ENCODE data around the gene PDIA5.
"Not testable (repeated sequence)": the region's sequence is repeated elsewhere in the genome, so short reads cannot be mapped to it uniquely, and the experiment has no call there.

Gene PDIA5

GRCh38 chr3:123093696-123094095, 26.9 kb downstream of the PDIA5 start:
- no peak for DNase-seq (ENCODE audit: low read depth)

GRCh38 chr3:123094516-123095313, 27.9 kb downstream of the PDIA5 start:
- no peak for DNase-seq (ENCODE audit: low read depth)

- DNase-seq (ENCODE audit: low read depth): no peak
These were observed 29.3 kb downstream of the PDIA5 start for GRCh38 chr3:123096126-123096525.

- DNase-seq (ENCODE audit: low read depth): peak; percentile 42
These were observed 29.9 kb downstream of the PDIA5 start for GRCh38 chr3:123096731-123097130.

GRCh38 chr3:123098426-123099330, 31.9 kb downstream of the PDIA5 start:
- DNase-seq (ENCODE audit: low read depth): no peak

DNA sequence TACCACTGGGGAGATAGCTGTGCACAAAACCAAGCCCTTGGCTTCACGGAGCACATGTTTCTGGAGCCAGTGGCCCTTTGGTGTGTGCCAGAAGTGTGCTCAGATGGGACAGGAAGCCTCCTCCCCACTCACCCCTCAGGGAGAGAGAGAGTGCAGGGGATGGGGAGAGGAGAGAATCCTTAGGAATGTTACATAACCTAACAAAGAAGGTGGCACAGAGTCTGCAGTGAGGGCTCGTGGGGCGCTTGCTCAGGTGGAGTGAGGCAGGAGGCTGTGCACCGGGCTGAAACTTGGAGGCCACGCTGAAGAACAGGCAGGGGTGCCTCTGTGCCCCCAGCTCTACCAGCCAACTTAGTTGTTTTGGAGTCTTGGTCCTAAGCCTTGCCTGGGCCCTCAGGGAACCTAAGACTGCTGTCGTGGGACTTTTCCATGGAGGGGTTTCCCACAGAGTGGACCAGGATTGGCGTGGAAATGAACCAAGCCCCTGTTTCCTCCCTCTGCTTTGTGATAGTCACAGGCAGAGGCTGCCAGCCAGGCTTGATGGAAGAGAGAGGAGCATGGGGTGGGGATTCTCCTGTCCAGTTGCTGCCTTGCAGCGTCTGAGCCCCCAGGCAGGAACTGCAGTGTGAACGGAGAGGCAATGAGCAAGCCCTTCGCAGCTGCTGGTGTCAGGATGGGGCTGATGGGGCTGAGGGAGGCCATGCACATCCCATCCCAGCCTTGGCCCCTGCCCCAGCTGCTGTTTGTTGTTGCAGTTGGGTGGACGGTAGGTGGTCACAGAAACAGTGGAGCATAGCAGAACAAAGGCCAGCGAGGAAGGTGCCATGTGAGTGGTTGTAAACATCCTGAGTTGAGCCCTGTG, 32.7 kb downstream of the PDIA5 start:
- no peak for DNase-seq (ENCODE audit: low read depth)

DNA sequence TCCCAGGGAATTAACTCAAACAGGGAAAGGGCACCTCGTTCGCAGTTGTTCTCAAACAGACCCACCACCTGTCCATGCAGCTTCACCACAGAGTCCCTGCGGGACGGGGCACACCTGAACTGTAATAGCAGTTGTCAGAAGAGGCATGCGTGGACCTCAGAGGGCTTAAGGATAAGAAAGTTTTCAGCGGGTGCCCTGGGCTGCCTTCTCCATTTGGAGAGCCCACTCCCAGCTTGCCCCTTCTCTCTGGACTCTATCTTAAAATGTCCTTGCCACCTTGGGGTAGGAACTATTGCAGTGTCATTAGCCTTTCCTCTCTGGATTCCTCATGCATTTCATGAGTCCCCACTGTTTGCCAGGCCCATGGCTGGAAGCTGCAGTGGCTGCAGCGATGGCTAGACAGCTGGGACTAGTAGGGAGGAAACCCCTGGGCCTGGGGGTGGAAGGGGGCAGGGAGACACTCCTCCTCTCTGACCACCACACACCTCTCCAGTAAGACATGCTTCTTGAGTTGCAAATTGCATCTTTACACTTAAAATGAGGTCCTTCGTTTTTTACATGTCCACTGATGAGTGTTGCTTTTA, 33.5 kb downstream of the PDIA5 start:
- DNase-seq (ENCODE audit: low read depth): no peak

DNA sequence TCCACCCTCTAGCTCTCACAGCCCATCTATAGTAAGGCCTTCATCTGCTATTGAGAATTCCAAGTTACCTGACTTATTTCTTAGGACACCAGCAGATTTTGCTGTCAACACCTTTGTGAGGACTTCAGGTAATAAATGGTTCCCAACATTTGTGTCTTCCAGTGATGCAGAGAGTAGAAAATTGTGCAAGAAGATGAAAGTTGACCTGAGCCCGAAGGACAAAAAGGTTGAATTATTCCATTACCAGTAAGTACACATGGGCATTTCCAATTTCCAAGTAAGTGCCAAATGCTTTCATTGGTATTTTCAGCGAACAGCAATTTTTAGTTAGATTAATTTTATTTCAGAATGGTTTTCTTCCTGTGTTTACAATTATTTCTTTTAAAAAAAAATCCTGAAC, 35.4 kb downstream of the PDIA5 start:
- no peak for DNase-seq (ENCODE audit: low read depth)

- no peak for DNase-seq (ENCODE audit: low read depth)
These were observed 36.0 kb downstream of the PDIA5 start for GRCh38 chr3:123102826-123103225.

DNA sequence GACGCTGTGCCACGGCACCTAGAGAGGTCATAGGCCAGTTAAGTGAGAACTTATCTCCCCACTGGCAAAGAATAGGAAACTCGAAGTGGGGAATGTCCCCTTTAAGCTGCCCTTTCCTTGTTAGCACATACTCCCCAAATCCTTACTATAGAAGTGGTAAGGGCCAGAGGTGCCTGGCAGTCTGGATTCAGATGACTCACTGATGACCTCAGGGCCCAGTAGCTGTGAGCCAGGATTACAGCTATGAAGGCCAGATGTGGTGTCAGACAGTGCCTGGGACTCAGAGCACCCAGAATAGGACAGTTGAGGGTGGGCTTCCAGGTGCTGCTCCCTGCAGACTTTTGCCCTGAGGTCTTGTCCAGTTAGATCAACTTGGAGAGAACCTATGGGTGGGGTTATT, 37.7 kb downstream of the PDIA5 start:
- DNase-seq (ENCODE audit: low read depth): peak; percentile 58

GRCh38 chr3:123105201-123106189, 38.7 kb downstream of the PDIA5 start:
- no peak for DNase-seq (ENCODE audit: low read depth)

DNA sequence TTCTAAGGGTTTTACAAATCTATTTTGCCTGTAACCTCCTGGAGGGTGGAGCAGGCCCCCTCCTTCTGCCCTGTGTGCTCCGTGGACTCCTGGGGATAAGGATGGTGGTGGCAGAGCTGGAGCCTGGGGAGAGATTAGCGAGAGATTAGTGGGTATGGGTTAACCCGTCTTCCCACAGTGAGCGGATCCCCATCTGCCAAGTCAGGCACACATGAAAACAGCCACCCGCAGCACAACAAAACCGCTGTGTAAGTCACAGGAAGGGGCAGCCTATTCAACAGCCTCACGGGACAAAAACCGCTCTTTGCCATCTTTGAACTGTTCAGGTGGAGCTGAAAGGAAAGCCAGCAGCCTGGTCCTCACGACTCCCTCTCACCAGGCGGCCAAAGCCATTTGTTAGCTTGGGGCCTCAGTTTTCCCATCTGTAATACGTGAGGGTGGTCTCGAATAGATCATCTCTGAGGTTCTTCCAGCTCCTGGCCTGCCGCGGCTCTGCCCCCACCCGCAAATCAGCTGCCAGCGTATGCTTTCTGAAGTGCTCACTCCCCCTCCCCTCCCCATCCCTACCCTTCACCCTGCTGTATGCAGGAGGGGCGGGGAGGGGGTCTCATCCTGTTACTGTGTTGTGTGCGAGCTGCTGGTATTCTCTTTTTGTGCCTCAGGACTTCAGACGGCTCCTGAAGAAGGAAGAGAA, 43.6 kb downstream of the PDIA5 start:
- DNase-seq (ENCODE audit: low read depth): no peak

DNA sequence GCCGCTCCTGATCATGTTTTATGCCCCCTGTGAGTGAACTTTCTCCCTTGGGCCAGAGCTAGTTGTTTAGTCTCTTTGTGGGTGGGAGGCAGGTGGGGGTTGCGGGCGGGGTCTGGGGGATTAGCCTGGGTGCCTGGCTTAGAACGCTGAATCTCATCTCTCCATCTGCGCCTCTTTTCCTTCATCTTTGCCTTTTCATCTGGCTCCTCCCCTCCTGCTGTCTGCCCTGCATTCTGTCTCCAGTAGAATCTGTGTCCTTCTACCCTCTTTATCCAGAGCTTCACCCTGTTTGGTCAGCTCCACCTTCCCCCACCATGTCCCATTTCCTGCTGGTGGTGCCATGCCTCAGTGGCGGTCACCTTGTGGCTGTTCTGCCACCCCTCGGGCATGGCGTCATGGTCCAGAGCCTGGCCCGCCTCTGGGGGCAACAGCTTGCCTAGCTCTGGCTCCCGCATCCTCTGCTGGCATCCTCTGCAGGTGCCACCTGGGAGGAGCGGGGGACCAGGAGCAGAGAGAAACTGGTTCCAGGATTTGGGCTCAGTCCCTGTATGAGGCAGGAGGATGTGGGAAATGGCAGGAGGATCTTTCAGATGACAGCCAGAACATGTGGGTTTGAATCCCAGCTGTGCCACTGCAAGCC, 44.3 kb downstream of the PDIA5 start:
- no peak for DNase-seq (ENCODE audit: low read depth)

DNA sequence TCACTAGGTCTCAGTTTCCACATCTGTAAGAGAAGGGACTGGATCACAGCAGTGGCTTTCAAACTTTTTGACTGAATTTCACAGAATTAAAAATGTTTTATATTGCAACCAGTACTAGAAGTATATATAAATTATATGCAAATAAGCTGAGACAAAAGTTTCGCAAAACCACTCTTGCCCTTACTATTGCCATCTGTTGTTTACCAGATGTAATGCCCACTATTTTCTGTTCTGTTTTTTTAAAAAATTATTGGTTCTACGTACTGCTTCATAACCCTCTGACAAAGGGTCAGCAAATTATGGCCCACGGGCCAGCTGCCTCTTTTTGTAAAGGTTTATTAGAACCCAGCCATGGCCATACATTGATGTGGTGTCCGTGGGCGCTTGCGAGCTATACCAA, 44.8 kb downstream of the PDIA5 start:
- no peak for DNase-seq (ENCODE audit: low read depth)

DNA sequence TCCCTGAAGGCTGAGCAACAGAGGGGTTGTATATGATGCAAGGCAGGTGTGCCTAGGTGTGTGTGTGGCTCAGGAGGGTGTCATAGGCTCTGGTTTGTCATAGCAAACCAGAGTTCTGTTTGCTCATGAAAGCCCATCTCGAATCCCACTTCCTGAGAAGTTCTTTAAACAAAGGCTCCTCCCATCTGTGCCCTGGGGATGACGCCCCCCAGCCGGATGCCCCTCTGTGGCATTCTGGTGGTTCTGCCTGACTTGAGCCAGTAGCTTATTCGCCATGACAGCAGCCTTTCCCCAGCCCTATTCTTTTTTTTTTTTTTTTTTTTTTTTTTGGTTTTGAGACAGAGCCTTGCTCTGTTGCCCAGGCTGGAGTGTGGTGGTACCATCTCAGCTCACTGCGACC, 45.4 kb downstream of the PDIA5 start:
- DNase-seq (ENCODE audit: low read depth): no peak

DNA sequence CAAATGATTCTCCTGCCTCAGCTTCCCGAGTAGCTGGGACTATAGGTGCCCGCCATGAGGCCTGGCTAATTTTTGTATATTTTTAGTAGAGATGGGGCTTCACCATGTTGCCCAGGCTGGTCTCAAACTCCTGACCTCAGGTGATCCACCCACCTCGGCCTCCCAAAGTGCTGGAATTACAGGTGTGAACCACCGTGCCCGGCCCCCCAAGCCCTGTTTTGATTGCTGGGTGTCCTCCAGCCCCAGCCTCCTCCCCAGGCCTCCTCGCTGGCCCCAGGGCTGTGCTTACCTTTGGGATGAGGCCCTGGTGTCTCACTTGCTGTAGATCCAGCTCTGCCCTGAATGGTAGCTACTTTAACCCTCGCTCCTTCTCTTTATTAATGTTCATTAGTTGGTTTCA, 45.8 kb downstream of the PDIA5 start:
- DNase-seq (ENCODE audit: low read depth): not testable (repeated sequence)

DNA sequence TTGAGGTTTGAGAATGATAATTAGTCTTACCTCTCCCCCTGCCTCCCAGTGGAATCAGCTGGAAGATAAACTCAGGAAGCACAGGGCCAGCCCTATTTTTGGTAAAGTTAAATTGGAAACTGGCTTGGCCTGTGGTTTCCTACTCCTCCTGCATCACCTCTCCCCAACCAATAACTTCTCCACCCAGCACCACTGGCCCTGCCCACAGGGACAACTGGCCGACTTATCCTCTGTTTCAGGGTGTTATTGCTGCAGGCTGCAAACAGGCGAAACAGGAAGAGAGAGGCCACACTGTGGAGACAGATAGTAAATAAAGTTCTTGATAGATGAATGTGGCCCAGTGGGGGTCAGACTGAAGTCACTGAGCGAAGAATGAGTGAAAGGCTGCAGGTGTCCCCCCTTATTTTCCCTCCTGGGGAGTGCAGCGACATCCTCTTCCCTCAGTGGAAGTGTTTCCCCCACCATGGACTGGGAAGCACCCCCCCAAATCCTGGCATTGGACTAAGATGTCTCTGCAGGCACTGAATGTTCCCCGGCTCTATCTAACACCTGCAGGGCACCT, 47.1 kb downstream of the PDIA5 start:
- DNase-seq (ENCODE audit: low read depth): no peak

DNA sequence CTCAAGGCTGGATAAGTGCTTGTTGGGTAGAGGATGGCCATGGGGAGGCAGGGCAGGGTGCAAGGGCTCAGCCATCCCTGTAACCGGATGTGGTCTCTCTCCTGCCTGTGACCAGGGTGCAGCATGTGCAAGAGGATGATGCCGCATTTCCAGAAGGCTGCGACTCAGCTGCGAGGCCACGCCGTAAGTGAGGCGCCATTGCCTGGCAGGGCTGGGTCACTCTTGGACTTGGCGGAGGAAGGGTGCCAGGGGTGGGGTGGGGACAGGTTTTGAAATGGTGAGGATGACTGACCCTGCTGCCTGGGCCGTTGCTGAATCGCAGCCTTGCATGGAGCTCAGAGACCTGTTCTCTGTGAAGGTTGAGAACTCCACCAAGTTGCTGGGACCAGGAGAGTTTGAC, 49.3 kb downstream of the PDIA5 start:
- no peak for DNase-seq (ENCODE audit: low read depth)

GRCh38 chr3:123119388-123119787, 52.6 kb downstream of the PDIA5 start:
- no peak for DNase-seq (ENCODE audit: low read depth)
